Measurements from ENCODE around the gene AP1G1.
"Not testable (repeated sequence)": the region's sequence is repeated elsewhere in the genome, so short reads cannot be mapped to it uniquely, and the experiment has no call there.

Gene AP1G1

GRCh38 chr16:71834291-71834690, 25.7 kb upstream of the AP1G1 start:
- no peaks in the 10 kb centered on the region for H3K4me1 Mint-ChIP-seq (ENCODE audit: low read depth)
- no peaks in the 10 kb centered on the region for H3K9me3 Mint-ChIP-seq
- no peak overlapping the region for H3K27ac Mint-ChIP-seq
- no peaks in the 10 kb centered on the region for H3K27me3 Mint-ChIP-seq (ENCODE audit: low read depth)
- no peaks in the 10 kb centered on the region for H3K36me3 Mint-ChIP-seq (ENCODE audit: low read depth)
- no peak overlapping the region for H3K4me3 Mint-ChIP-seq

- H3K4me3 Mint-ChIP-seq; H3K9me3 Mint-ChIP-seq; H3K36me3 Mint-ChIP-seq (ENCODE audit: low read depth); H3K4me1 Mint-ChIP-seq (ENCODE audit: low read depth); H3K27me3 Mint-ChIP-seq (ENCODE audit: low read depth); H3K27ac Mint-ChIP-seq: not testable (repeated sequence)
These were observed 23.5 kb upstream of the AP1G1 start for GRCh38 chr16:71832112-71832511.

- H3K27me3 Mint-ChIP-seq (ENCODE audit: low read depth); H3K4me1 Mint-ChIP-seq (ENCODE audit: low read depth); H3K4me3 Mint-ChIP-seq; H3K36me3 Mint-ChIP-seq (ENCODE audit: low read depth); H3K9me3 Mint-ChIP-seq; H3K27ac Mint-ChIP-seq: not testable (repeated sequence)
These were observed 23.1 kb upstream of the AP1G1 start for GRCh38 chr16:71831698-71832097.

GRCh38 chr16:71830359-71830758, 21.7 kb upstream of the AP1G1 start:
- no peaks in the 10 kb centered on the region for H3K9me3 Mint-ChIP-seq
- H3K4me3 Mint-ChIP-seq, result no peak overlapping the region
- H3K27ac Mint-ChIP-seq, result no peak overlapping the region
- H3K36me3 Mint-ChIP-seq (ENCODE audit: low read depth), result peaks cover 6% of the 10 kb centered on the region
- peaks cover 5% of the 10 kb centered on the region for H3K4me1 Mint-ChIP-seq (ENCODE audit: low read depth)
- no peaks in the 10 kb centered on the region for H3K27me3 Mint-ChIP-seq (ENCODE audit: low read depth)

- Mint-ChIP-seq H3K27me3 (ENCODE audit: low read depth) (no peaks in the 10 kb centered on the region), H3K27ac (no peak overlapping the region), H3K4me1 (ENCODE audit: low read depth) (peaks cover 5% of the 10 kb centered on the region), H3K9me3 (no peaks in the 10 kb centered on the region), H3K36me3 (ENCODE audit: low read depth) (peaks cover 6% of the 10 kb centered on the region), H3K4me3 (no peak overlapping the region)
These were observed 17.9 kb upstream of the AP1G1 start for GRCh38 chr16:71826533-71827017.

GRCh38 chr16:71817155-71817500, 8.5 kb upstream of the AP1G1 start:
- not testable (repeated sequence) for H3K4me3 Mint-ChIP-seq; H3K27me3 Mint-ChIP-seq (ENCODE audit: low read depth); H3K9me3 Mint-ChIP-seq; H3K36me3 Mint-ChIP-seq (ENCODE audit: low read depth); H3K4me1 Mint-ChIP-seq (ENCODE audit: low read depth)
- H3K27ac Mint-ChIP-seq, result peak overlapping the region; percentile 41

- H3K4me3 Mint-ChIP-seq, result no peak overlapping the region
- H3K9me3 Mint-ChIP-seq, result no peaks in the 10 kb centered on the region
- H3K27me3 Mint-ChIP-seq (ENCODE audit: low read depth), result no peaks in the 10 kb centered on the region
- peaks cover 13% of the 10 kb centered on the region for H3K4me1 Mint-ChIP-seq (ENCODE audit: low read depth)
- peaks cover 6% of the 10 kb centered on the region for H3K36me3 Mint-ChIP-seq (ENCODE audit: low read depth)
- no peak overlapping the region for H3K27ac Mint-ChIP-seq
These were observed 2.7 kb upstream of the AP1G1 start for GRCh38 chr16:71811261-71811803.

- not testable (repeated sequence) for H3K36me3 Mint-ChIP-seq (ENCODE audit: low read depth)
These were observed 1.5 kb upstream of the AP1G1 start for GRCh38 chr16:71810155-71810530.

GRCh38 chr16:71807905-71808592, 585 bp downstream of the AP1G1 start:
- Mint-ChIP-seq H3K36me3 (ENCODE audit: low read depth) (peaks cover 10% of the 10 kb centered on the region), H3K9me3 (no peaks in the 10 kb centered on the region), H3K27ac (peak overlapping the region; percentile 90), H3K4me1 (ENCODE audit: low read depth) (peaks cover 17% of the 10 kb centered on the region), H3K27me3 (ENCODE audit: low read depth) (no peaks in the 10 kb centered on the region), H3K4me3 (peak overlapping the region; percentile 93)

More at GRCh38 chr16:71810155-71810530, 1.5 kb upstream of the AP1G1 start:
- not testable (repeated sequence) for H3K9me3 Mint-ChIP-seq; H3K27me3 Mint-ChIP-seq (ENCODE audit: low read depth)
- H3K4me1 Mint-ChIP-seq (ENCODE audit: low read depth), result peaks cover 14% of the 10 kb centered on the region
- peak overlapping the region; percentile 67 for H3K27ac Mint-ChIP-seq
- H3K4me3 Mint-ChIP-seq, result peak overlapping the region; percentile 40

- no peaks in the 10 kb centered on the region for H3K9me3 Mint-ChIP-seq
- H3K27me3 Mint-ChIP-seq (ENCODE audit: low read depth), result no peaks in the 10 kb centered on the region
- H3K4me1 Mint-ChIP-seq (ENCODE audit: low read depth), result peaks cover 17% of the 10 kb centered on the region
- H3K4me3 Mint-ChIP-seq, result no peak overlapping the region
- no peak overlapping the region for H3K27ac Mint-ChIP-seq
- H3K36me3 Mint-ChIP-seq (ENCODE audit: low read depth), result peaks cover 16% of the 10 kb centered on the region
These were observed 5.3 kb downstream of the AP1G1 start for GRCh38 chr16:71803305-71803690.

GRCh38 chr16:71796501-71797097, 12.0 kb downstream of the AP1G1 start:
- Mint-ChIP-seq H3K27me3 (ENCODE audit: low read depth) (no peaks in the 10 kb centered on the region), H3K36me3 (ENCODE audit: low read depth) (peaks cover 17% of the 10 kb centered on the region), H3K4me1 (ENCODE audit: low read depth) (peaks cover 31% of the 10 kb centered on the region), H3K4me3 (no peak overlapping the region), H3K9me3 (no peaks in the 10 kb centered on the region), H3K27ac (no peak overlapping the region)

- H3K27me3 Mint-ChIP-seq (ENCODE audit: low read depth), result no peaks in the 10 kb centered on the region
- H3K36me3 Mint-ChIP-seq (ENCODE audit: low read depth), result peaks cover 14% of the 10 kb centered on the region
- H3K9me3 Mint-ChIP-seq, result no peaks in the 10 kb centered on the region
- H3K4me1 Mint-ChIP-seq (ENCODE audit: low read depth), result peaks cover 39% of the 10 kb centered on the region
- H3K27ac Mint-ChIP-seq, result no peak overlapping the region
- no peak overlapping the region for H3K4me3 Mint-ChIP-seq
These were observed 13.7 kb downstream of the AP1G1 start for GRCh38 chr16:71794943-71795342.

GRCh38 chr16:71794018-71794417, 14.6 kb downstream of the AP1G1 start:
- Mint-ChIP-seq H3K27ac (no peak overlapping the region), H3K9me3 (no peaks in the 10 kb centered on the region), H3K27me3 (ENCODE audit: low read depth) (no peaks in the 10 kb centered on the region), H3K4me1 (ENCODE audit: low read depth) (peaks cover 40% of the 10 kb centered on the region), H3K4me3 (no peak overlapping the region), H3K36me3 (ENCODE audit: low read depth) (peaks cover 18% of the 10 kb centered on the region)

GRCh38 chr16:71792176-71792575, 16.5 kb downstream of the AP1G1 start:
- peaks cover 27% of the 10 kb centered on the region for H3K36me3 Mint-ChIP-seq (ENCODE audit: low read depth)
- no peaks in the 10 kb centered on the region for H3K27me3 Mint-ChIP-seq (ENCODE audit: low read depth)
- H3K27ac Mint-ChIP-seq, result peak overlapping the region; percentile 29
- H3K9me3 Mint-ChIP-seq, result no peaks in the 10 kb centered on the region
- peaks cover 41% of the 10 kb centered on the region for H3K4me1 Mint-ChIP-seq (ENCODE audit: low read depth)
- no peak overlapping the region for H3K4me3 Mint-ChIP-seq

GRCh38 chr16:71790329-71790728, 18.3 kb downstream of the AP1G1 start:
- Mint-ChIP-seq H3K4me1 (ENCODE audit: low read depth) (peaks cover 32% of the 10 kb centered on the region), H3K27ac (peak overlapping the region; percentile 52), H3K36me3 (ENCODE audit: low read depth) (peaks cover 20% of the 10 kb centered on the region), H3K4me3 (peak overlapping the region; percentile 14)
- not testable (repeated sequence) for H3K9me3 Mint-ChIP-seq; H3K27me3 Mint-ChIP-seq (ENCODE audit: low read depth)
